Stimulated activated CD8-positive, alpha-beta memory T cell treated with anti-CD3 and anti-CD28 coated beads, Interleukin-2, amount 100 ng/mL, for 48 hours (primary cell): Measurements from ENCODE around the gene SAP25.
A peak's percentile ranks its signal among the peaks of the same experiment; 100 is the strongest.

Experiments used
- DNase-seq, 2 donors: peaks; one replicate each; pipeline ENCODE4 v3.0.0-alpha.2; 2020; ENCODE audit warnings: low read depth in 2 of 2

Gene SAP25

GRCh38 chr7:100573691-100574361 lies at the start of gene SAP25:
Gene SAP25 (minus strand): TSS chr7:100573900. CDS start chr7:100573742, 158 bp downstream.
- DNase-seq: no peak

GRCh38 chr7:100621554-100621953 lies 47.9 kb upstream of the SAP25 start:
- no peak for DNase-seq

GRCh38 chr7:100620804-100621203 lies 47.1 kb upstream of the SAP25 start:
- DNase-seq: no peak

- no peak for DNase-seq
Measured at GRCh38 chr7:100620239-100620638, 46.5 kb upstream of the SAP25 start.

GRCh38 chr7:100614308-100614861 lies 40.7 kb upstream of the SAP25 start:
- no peak for DNase-seq

- DNase-seq: no peak
Measured at GRCh38 chr7:100613412-100614175, 39.9 kb upstream of the SAP25 start.

- DNase-seq: no peak
Measured at GRCh38 chr7:100612730-100613390, 39.2 kb upstream of the SAP25 start.

GRCh38 chr7:100611983-100612729 lies 38.5 kb upstream of the SAP25 start, which contains the start of gene MOSPD3:
Gene MOSPD3 (plus strand): TSS chr7:100612540. CDS start chr7:100612792, 252 bp downstream.
- DNase-seq: peak; percentile 97 to 98

GRCh38 chr7:100609958-100610357 lies 36.3 kb upstream of the SAP25 start:
- no peak for DNase-seq

GRCh38 chr7:100607111-100607510 lies 33.4 kb upstream of the SAP25 start:
- DNase-seq: no peak

GRCh38 chr7:100606313-100606712 lies 32.6 kb upstream of the SAP25 start:
- DNase-seq: no peak

GRCh38 chr7:100604976-100605911 lies 31.5 kb upstream of the SAP25 start:
- no peak for DNase-seq

GRCh38 chr7:100604028-100604975 lies 30.6 kb upstream of the SAP25 start:
- DNase-seq: peak; percentile 74 to 76

GRCh38 chr7:100603726-100604027 lies 30.0 kb upstream of the SAP25 start:
- no peak for DNase-seq

GRCh38 chr7:100602889-100603725 lies 29.4 kb upstream of the SAP25 start:
- DNase-seq: no peak

- DNase-seq: no peak
Measured at GRCh38 chr7:100600730-100601038, 27.0 kb upstream of the SAP25 start.

- DNase-seq: no peak
Measured at GRCh38 chr7:100599911-100600729, 26.4 kb upstream of the SAP25 start.

GRCh38 chr7:100598425-100598824 lies 24.7 kb upstream of the SAP25 start:
- no peak for DNase-seq
